ENCODE results near the gene TTC29.

- TF ChIP-seq GATA2 (IDR thresholded peaks at IDR 0.05; ENCODE audit: low read depth, low read length) = no peak
- no peak for TF ChIP-seq GATA3 (IDR thresholded peaks at IDR 0.05; ENCODE audit: low read depth, low read length)
Observed at GRCh38 chr4:146739182-146739581, 206.5 kb downstream of the TTC29 start.

Measured in SH-SY5Y (cell line).